Mesendoderm (in vitro differentiated cells): ENCODE results near the gene RPS15.

Experiments used
- DNase-seq: peaks from one replicate; pipeline ENCODE4 v3.0.0; 2013
- H2AK5ac ChIP-seq: 2 replicates; pipeline ENCODE4 v1.6.1; 2013; ENCODE audit warnings: low read length, inconsistent platforms
- H2BK120ac ChIP-seq: 2 replicates; pipeline ENCODE4 v1.6.1; 2013; ENCODE audit warnings: low read depth, mild to moderate bottlenecking, low read length, moderate library complexity, mixed read lengths
- H2BK15ac ChIP-seq: replicated peaks from 2 replicates; pipeline ENCODE4 v1.6.1; 2013; ENCODE audit warnings: low read depth, mild to moderate bottlenecking, moderate library complexity
- H2BK5ac ChIP-seq: 2 replicates; pipeline ENCODE4 v1.6.1; 2013; ENCODE audit warnings: low read length, inconsistent platforms
- H3K18ac ChIP-seq: 2 replicates; pipeline ENCODE4 v1.6.1; 2013; ENCODE audit warnings: mild to moderate bottlenecking, low read length, mixed read lengths
- H3K23ac ChIP-seq: one replicate; pipeline ENCODE4 v1.6.1; 2013; ENCODE audit warnings: low read length
- H3K27ac ChIP-seq: 2 replicates; pipeline ENCODE4 v1.5.1; 2013; ENCODE audit warnings: low read depth, mild to moderate bottlenecking, inconsistent platforms, low read length, moderate library complexity
- H3K27me3 ChIP-seq: 2 replicates; pipeline ENCODE4 v1.6.1; 2013; ENCODE audit warnings: low read length, control low read depth, mild to moderate bottlenecking, inconsistent platforms; ENCODE audit not compliant: insufficient read depth, poor library complexity
- H3K36me3 ChIP-seq: 2 replicates; pipeline ENCODE4 v1.6.1; 2013; ENCODE audit warnings: low read length, inconsistent platforms; ENCODE audit not compliant: control insufficient read depth, insufficient read depth
- H3K4ac ChIP-seq: one replicate; pipeline ENCODE4 v1.6.1; 2013; ENCODE audit warnings: low read depth, mild to moderate bottlenecking, low read length, moderate library complexity
- H3K4me1 ChIP-seq: 2 replicates; pipeline ENCODE4 v1.6.1; 2013; ENCODE audit warnings: low read depth, low read length, inconsistent platforms; ENCODE audit not compliant: control insufficient read depth
- H3K4me2 ChIP-seq: 2 replicates; pipeline ENCODE4 v1.6.1; 2013; ENCODE audit warnings: low read length
- H3K4me3 ChIP-seq: 2 replicates; pipeline ENCODE4 v1.5.1; 2013; ENCODE audit warnings: mild to moderate bottlenecking, low read length
- H3K56ac ChIP-seq: one replicate; pipeline ENCODE4 v1.6.1; 2013; ENCODE audit warnings: low read length
- H3K79me1 ChIP-seq: 2 replicates; pipeline ENCODE4 v1.6.1; 2013; ENCODE audit warnings: low read length, inconsistent platforms
- H3K79me2 ChIP-seq: 2 replicates; pipeline ENCODE4 v1.6.1; 2013; ENCODE audit warnings: mild to moderate bottlenecking, low read length; ENCODE audit not compliant: control insufficient read depth, insufficient read depth
- H3K9ac ChIP-seq: 2 replicates; pipeline ENCODE4 v1.6.1; 2013; ENCODE audit warnings: low read length, inconsistent platforms
- H4K5ac ChIP-seq: one replicate; pipeline ENCODE4 v1.6.1; 2013; ENCODE audit warnings: low read length
- H4K8ac ChIP-seq: one replicate; pipeline ENCODE4 v1.6.1; 2013; ENCODE audit warnings: low read depth, mild to moderate bottlenecking, control low read depth, low read length, moderate library complexity
- WGBS: extraction: QIAGEN DNeasy Blood & Tissue Kit; methylation state at CpG from one replicate; pipeline ENCODE4 v1.1.7; 2013; ENCODE audit warnings: low lambda C conversion rate, missing lambda C conversion rate; ENCODE audit not compliant: insufficient coverage; ENCODE audit errors: extremely low coverage; 5-methylcytosine and 5-hydroxymethylcytosine counted together

Gene RPS15

GRCh38 chr19:1483979-1484428, 45.8 kb downstream of the RPS15 start:
- H4K5ac ChIP-seq = no peak overlapping the region
- H3K4ac ChIP-seq = no peak overlapping the region
- H3K36me3 ChIP-seq = no peaks in the 10 kb centered on the region
- H3K18ac ChIP-seq = no peak overlapping the region
- DNase-seq = no peak
- H3K27me3 ChIP-seq = no peaks in the 10 kb centered on the region
- no peak overlapping the region for H3K27ac ChIP-seq
- H3K56ac ChIP-seq = no peak overlapping the region
- H3K79me2 ChIP-seq = no peaks in the 10 kb centered on the region
- H3K79me1 ChIP-seq = no peaks in the 10 kb centered on the region
- H2BK120ac ChIP-seq = no peak overlapping the region
- H2BK5ac ChIP-seq = no peak overlapping the region
- H3K4me3 ChIP-seq = no peak overlapping the region
- no CpG with 5 or more reads among the region's 23 CpGs for WGBS
- no peak overlapping the region for H3K4me2 ChIP-seq
- H4K8ac ChIP-seq = no peak overlapping the region
- H2BK15ac ChIP-seq = no peak overlapping the region
- H3K4me1 ChIP-seq = no peaks in the 10 kb centered on the region
- no peak overlapping the region for H3K23ac ChIP-seq
- H2AK5ac ChIP-seq = no peak overlapping the region
- no peak overlapping the region for H3K9ac ChIP-seq

GRCh38 chr19:1486720-1487575, 48.8 kb downstream of the RPS15 start:
- no peaks in the 10 kb centered on the region for H3K36me3 ChIP-seq
- no peak overlapping the region for H3K23ac ChIP-seq
- no peak overlapping the region for H3K27ac ChIP-seq
- H4K5ac ChIP-seq = no peak overlapping the region
- H3K79me1 ChIP-seq = no peaks in the 10 kb centered on the region
- H3K56ac ChIP-seq = no peak overlapping the region
- H4K8ac ChIP-seq = no peak overlapping the region
- no peak overlapping the region for H3K4me2 ChIP-seq
- H3K4me3 ChIP-seq = no peak overlapping the region
- no peak overlapping the region for H2AK5ac ChIP-seq
- H3K9ac ChIP-seq = no peak overlapping the region
- no peak overlapping the region for H3K4ac ChIP-seq
- no peak overlapping the region for H3K18ac ChIP-seq
- H3K79me2 ChIP-seq = no peaks in the 10 kb centered on the region
- no peak overlapping the region for H2BK5ac ChIP-seq
- no CpG with 5 or more reads among the region's 56 CpGs for WGBS
- H2BK120ac ChIP-seq = no peak overlapping the region
- no peak overlapping the region for H2BK15ac ChIP-seq
- DNase-seq = no peak
- no peaks in the 10 kb centered on the region for H3K4me1 ChIP-seq
- peaks cover 4% of the 10 kb centered on the region for H3K27me3 ChIP-seq

- Histone ChIP-seq H3K36me3 (no peaks in the 10 kb centered on the region), H3K27me3 (peaks cover 4% of the 10 kb centered on the region), H3K4me2 (no peak overlapping the region), H3K23ac (no peak overlapping the region), H3K79me1 (no peaks in the 10 kb centered on the region), H3K4ac (no peak overlapping the region), H4K5ac (no peak overlapping the region), H2AK5ac (no peak overlapping the region), H2BK120ac (no peak overlapping the region), H2BK5ac (no peak overlapping the region), H3K18ac (no peak overlapping the region), H3K4me3 (no peak overlapping the region), H3K4me1 (no peaks in the 10 kb centered on the region), H4K8ac (no peak overlapping the region), H2BK15ac (no peak overlapping the region), H3K27ac (no peak overlapping the region), H3K9ac (no peak overlapping the region), H3K56ac (no peak overlapping the region), H3K79me2 (no peaks in the 10 kb centered on the region)
- DNase-seq = no peak
- no CpG with 5 or more reads among the region's 40 CpGs for WGBS
These were observed 49.5 kb downstream of the RPS15 start for GRCh38 chr19:1487576-1488281.

GRCh38 chr19:1488282-1488601, 50.0 kb downstream of the RPS15 start:
- H2BK120ac ChIP-seq = no peak overlapping the region
- H3K18ac ChIP-seq = no peak overlapping the region
- H3K56ac ChIP-seq = no peak overlapping the region
- H3K4ac ChIP-seq = no peak overlapping the region
- H3K79me2 ChIP-seq = no peaks in the 10 kb centered on the region
- no peaks in the 10 kb centered on the region for H3K36me3 ChIP-seq
- DNase-seq = no peak
- H2AK5ac ChIP-seq = no peak overlapping the region
- no peaks in the 10 kb centered on the region for H3K4me1 ChIP-seq
- WGBS = no CpG with 5 or more reads among the region's 11 CpGs
- no peak overlapping the region for H4K8ac ChIP-seq
- no peak overlapping the region for H3K4me3 ChIP-seq
- no peaks in the 10 kb centered on the region for H3K79me1 ChIP-seq
- H2BK5ac ChIP-seq = no peak overlapping the region
- no peak overlapping the region for H3K27ac ChIP-seq
- no peak overlapping the region for H3K23ac ChIP-seq
- H3K27me3 ChIP-seq = peaks cover 4% of the 10 kb centered on the region
- no peak overlapping the region for H3K4me2 ChIP-seq
- no peak overlapping the region for H2BK15ac ChIP-seq
- H4K5ac ChIP-seq = no peak overlapping the region
- no peak overlapping the region for H3K9ac ChIP-seq

- no peak overlapping the region for H2BK5ac ChIP-seq
- no peak for DNase-seq
- WGBS = no CpG with 5 or more reads among the region's 37 CpGs
These were observed 51.5 kb downstream of the RPS15 start for GRCh38 chr19:1489463-1490310.

More at GRCh38 chr19:1489463-1490310, 51.5 kb downstream of the RPS15 start:
- H2AK5ac ChIP-seq = no peak overlapping the region
- peak overlapping the region; percentile 11 for H3K18ac ChIP-seq
- H3K36me3 ChIP-seq = no peaks in the 10 kb centered on the region
- peaks cover 4% of the 10 kb centered on the region for H3K27me3 ChIP-seq
- no peaks in the 10 kb centered on the region for H3K79me2 ChIP-seq
- peak overlapping the region; percentile 35 for H3K4me3 ChIP-seq
- H3K9ac ChIP-seq = peak overlapping the region; percentile 82
- H3K56ac ChIP-seq = peak overlapping the region; percentile 87
- H2BK15ac ChIP-seq = no peak overlapping the region
- H3K4me1 ChIP-seq = no peaks in the 10 kb centered on the region
- no peaks in the 10 kb centered on the region for H3K79me1 ChIP-seq
- H4K5ac ChIP-seq = no peak overlapping the region
- H4K8ac ChIP-seq = no peak overlapping the region
- peak overlapping the region; percentile 67 for H3K4me2 ChIP-seq
- no peak overlapping the region for H3K27ac ChIP-seq
- no peak overlapping the region for H3K23ac ChIP-seq
- H3K4ac ChIP-seq = no peak overlapping the region
- H2BK120ac ChIP-seq = no peak overlapping the region
